K562 (cell line): ENCODE measurements around the gene TAS1R3. TPM values are rescaled to one million over a fixed set of nuclear protein-coding genes. Genes with fewer than 3 reads are reported as not detected.

Experiments used
- ARID1B ChIP-seq: fragments of 450-650 bp; IDR thresholded peaks from 2 replicates; pipeline ENCODE4 v1.6.1; 2016; ENCODE audit warnings: antibody characterized with exemption, mild to moderate bottlenecking, inconsistent platforms
- BCLAF1 ChIP-seq, 2 experiments: fragments of 450-650 bp in 1 of 2; IDR thresholded peaks; 2 replicates each; pipeline ENCODE4 v1.6.1; 2011 to 2017; ENCODE audit warnings: low read depth in 2 of 2, antibody characterized with exemption in 1 of 2, borderline replicate concordance in 1 of 2, low read length in 1 of 2, mild to moderate bottlenecking in 1 of 2, mixed read lengths in 1 of 2; ENCODE audit not compliant: control insufficient read depth in 1 of 2
- BHLHE40 ChIP-seq: IDR thresholded peaks from 2 replicates; pipeline ENCODE4 v1.6.1; 2011; ENCODE audit warnings: low read length, improper control_type of control experiment
- BRD4 ChIP-seq: fragments of 200-600 bp; sonication (generic); IDR thresholded peaks from 2 replicates; pipeline ENCODE4 v1.6.1; 2017; ENCODE audit warnings: inconsistent platforms
- E2F8 ChIP-seq: fragments of 450-650 bp; IDR thresholded peaks from 2 replicates; pipeline ENCODE4 v1.7.1; 2018; ENCODE audit warnings: mild to moderate bottlenecking, low read depth; ENCODE audit not compliant: partially characterized antibody
- GATAD2A ChIP-seq: fragments of 450-650 bp; IDR thresholded peaks from 2 replicates; pipeline ENCODE4 v1.6.1; 2017
- POLR2A ChIP-seq: fragments of 450-650 bp; conservative IDR thresholded peaks from 2 replicates; pipeline ENCODE4 v1.6.1; 2016
- PREB ChIP-seq: sonication (generic); formaldehyde crosslinking; IDR thresholded peaks from 2 replicates; pipeline ENCODE4 v1.8.1; 2023; ENCODE audit warnings: mild to moderate bottlenecking, missing genetic modification reagents
- RFX5 ChIP-seq: IDR thresholded peaks from 2 replicates; pipeline ENCODE4 v1.6.1; 2011; ENCODE audit warnings: low read depth, mild to moderate bottlenecking, improper control_type of control experiment, low read length
- SMARCC2 ChIP-seq: fragments of 450-650 bp; IDR thresholded peaks from 2 replicates; pipeline ENCODE4 v1.6.1; 2017; ENCODE audit warnings: antibody characterized with exemption, moderate library complexity, mild to moderate bottlenecking, low read depth
- SMARCE1 ChIP-seq: fragments of 450-650 bp; IDR thresholded peaks from 2 replicates; pipeline ENCODE4 v1.7.1; 2016; ENCODE audit warnings: mild to moderate bottlenecking
- TAF15 ChIP-seq: fragments of 200-400 bp; formaldehyde crosslinking; IDR thresholded peaks from 2 replicates; pipeline ENCODE4 v1.6.1; 2017; ENCODE audit warnings: mild to moderate bottlenecking, low read depth, low read length, moderate library complexity
- TBL1XR1 ChIP-seq, 2 experiments: IDR thresholded peaks; 2 replicates each; pipeline ENCODE4 v1.6.1; 2012; ENCODE audit warnings: improper control_type of control experiment in 2 of 2, low read length in 2 of 2, mild to moderate bottlenecking in 1 of 2
- ZBED1 ChIP-seq: IDR thresholded peaks from 2 replicates; pipeline ENCODE4 v1.6.1; 2014
- ZBTB49 ChIP-seq: sonication (generic); formaldehyde crosslinking; IDR thresholded peaks from 2 replicates; pipeline ENCODE4 v1.8.0; 2022; ENCODE audit warnings: missing genetic modification reagents, mild to moderate bottlenecking, borderline replicate concordance
- ZNF324 ChIP-seq: fragments of 250-450 bp; sonication (Bioruptor Pico); IDR thresholded peaks from 2 replicates; pipeline ENCODE4 v1.4.0; 2020; ENCODE audit warnings: mild to moderate bottlenecking
- polyA plus RNA-seq, 8 experiments: library from polyadenylated mRNA; depleted of rRNA in 4 of 8; stranded (reverse) in 5 of 8; unstranded in 3 of 8; fragments of >200 nt; fragmentation: Nextera tagmentation in 2 of 8; fragmentation: Illumina TruSeq in 1 of 8; extraction: Ambion mirVana in 2 of 8; extraction: Trizol in 1 of 8; gene quantifications; 2 replicates each; pipeline versions ENCODE4 v1.2.1 to v1.2.3, GENCODE V29; 2011 to 2014; ENCODE audit warnings: inconsistent platforms in 1 of 8, missing spikeins in 1 of 8
- total RNA-seq, 7 experiments: library from RNA; depleted of rRNA in 6 of 7; stranded (reverse); fragments of >200 nt in 6 of 7; fragmentation: Illumina TruSeq in 2 of 7; extraction: Trizol in 2 of 7; gene quantifications; 2 replicates each; pipeline versions ENCODE4 v1.2.1 to v1.2.3, GENCODE V29; 2011 to 2021; ENCODE audit warnings: low replicate concordance in 1 of 7
- TF ChIP-seq, protein P1 (sequence below), 2 experiments: IDR thresholded peaks; 2 replicates each; pipeline ENCODE4 v1.6.1; 2011; ENCODE audit warnings: borderline replicate concordance in 1 of 2, control low read depth in 1 of 2, low read depth in 1 of 2, low read length in 1 of 2, mild to moderate bottlenecking in 1 of 2, mixed read lengths in 1 of 2, moderate library complexity in 1 of 2; ENCODE audit not compliant: insufficient read depth in 1 of 2, insufficient read length in 1 of 2, poor library complexity in 1 of 2, severe bottlenecking in 1 of 2; ENCODE audit errors: extremely low read depth in 1 of 2

The TAS1R3 gene
- total and polyA plus RNA-seq, 9 of the 15 experiments (the other 6 are each of a cell fraction or from before 2014, with no cell fraction given): 0.07 to 0.13 TPM; not detected in 7

DNA sequence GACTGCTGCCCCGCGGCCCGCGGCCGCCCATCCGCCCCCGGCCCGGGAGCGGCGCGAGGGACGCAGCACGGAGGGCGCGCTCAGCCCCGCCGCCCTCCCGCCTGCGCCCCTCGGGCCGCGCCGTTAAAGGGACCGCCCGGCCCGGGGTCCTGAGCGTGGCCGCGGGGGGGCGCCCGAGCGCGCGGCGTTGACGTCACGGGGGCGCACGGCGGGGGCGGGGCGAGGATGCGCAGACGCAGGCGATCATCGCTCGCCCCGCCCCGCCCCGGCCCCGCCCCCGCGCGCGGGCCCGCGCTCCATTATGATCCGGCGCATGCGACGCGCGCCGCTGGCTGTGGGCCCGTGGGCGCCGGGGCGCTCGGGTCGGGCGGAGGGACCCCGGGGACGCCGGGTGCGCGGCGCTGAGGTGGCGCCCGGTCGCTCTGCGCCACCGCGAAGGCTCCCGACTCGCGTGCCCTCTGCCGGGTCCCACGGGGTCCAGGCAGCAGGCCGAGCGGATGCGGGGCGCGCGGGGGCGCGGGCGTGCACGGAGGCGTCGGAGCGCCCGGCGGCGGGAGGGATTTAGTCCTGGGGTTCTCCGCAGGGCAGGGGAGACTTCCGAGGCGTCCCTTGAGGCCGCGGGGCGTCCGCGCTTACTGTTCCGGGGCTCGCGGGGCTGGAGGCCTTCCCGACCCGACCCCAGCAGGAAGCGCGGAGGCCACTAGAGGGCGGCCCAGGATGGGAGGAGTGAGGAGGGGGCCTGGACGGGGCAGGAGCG is 18.4 kb downstream of the TAS1R3 start, which contains the start of gene DVL1 (continued):
- no peak for TF ChIP-seq TAF15
- no peak for TF ChIP-seq E2F8
- no peak for TF ChIP-seq BRD4
- no peak for TF ChIP-seq BCLAF1 (IDR thresholded peaks at IDR 0.05; ENCODE audit: borderline replicate concordance in 1 of 2, control insufficient read depth in 1 of 2, low read depth in 2 of 2, low read length in 1 of 2)
- no peak for TF ChIP-seq ZBED1
- TF ChIP-seq ZNF324 (CRISPR knock-in tag): no peak
- TF ChIP-seq ZBTB49 (CRISPR knock-in tag): no peak
- TF ChIP-seq SMARCC2: no peak
- TF ChIP-seq SMARCE1: no peak
- TF ChIP-seq POLR2A: no peak; the same call in 1 of the 2 replicates
- TF ChIP-seq, protein P1, sequence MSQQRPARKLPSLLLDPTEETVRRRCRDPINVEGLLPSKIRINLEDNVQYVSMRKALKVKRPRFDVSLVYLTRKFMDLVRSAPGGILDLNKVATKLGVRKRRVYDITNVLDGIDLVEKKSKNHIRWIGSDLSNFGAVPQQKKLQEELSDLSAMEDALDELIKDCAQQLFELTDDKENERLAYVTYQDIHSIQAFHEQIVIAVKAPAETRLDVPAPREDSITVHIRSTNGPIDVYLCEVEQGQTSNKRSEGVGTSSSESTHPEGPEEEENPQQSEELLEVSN (IDR thresholded peaks at IDR 0.05; ENCODE audit: borderline replicate concordance in 1 of 2, extremely low read depth in 1 of 2, insufficient read depth in 1 of 2, insufficient read length in 1 of 2, low read depth in 1 of 2, low read length in 1 of 2, poor library complexity in 1 of 2, severe bottlenecking in 1 of 2): peak; percentile 17 to 38
- TF ChIP-seq RFX5: no peak
- no peak for TF ChIP-seq GATAD2A
- no peak for TF ChIP-seq BHLHE40
- TF ChIP-seq TBL1XR1 (IDR thresholded peaks at IDR 0.05; ENCODE audit: low read length in 2 of 2): no peak
- no peak for TF ChIP-seq PREB (CRISPR knock-in tag)
- no peak for TF ChIP-seq ARID1B
